HG02852 (cell line): Measurements from ENCODE around the gene HOMER2.
"Not testable (repeated sequence)": the region's sequence is repeated elsewhere in the genome, so short reads cannot be mapped to it uniquely, and the experiment has no call there.

Experiments used
- ATAC-seq: cut with Tn5 transposase; IDR thresholded peaks from one replicate; pipeline ENCODE4 v1.9.1; 2021; ENCODE audit warnings: mild to moderate bottlenecking, moderate library complexity; ENCODE audit not compliant: unreplicated experiment

The HOMER2 gene

GRCh38 chr15:82966671-82967071 is 14.2 kb upstream of the HOMER2 start:
- ATAC-seq = peak; percentile 90

- no peak for ATAC-seq
These were observed 12.4 kb upstream of the HOMER2 start for GRCh38 chr15:82964890-82965289.

- ATAC-seq = no peak
These were observed 11.2 kb upstream of the HOMER2 start for GRCh38 chr15:82963471-82964341.

DNA sequence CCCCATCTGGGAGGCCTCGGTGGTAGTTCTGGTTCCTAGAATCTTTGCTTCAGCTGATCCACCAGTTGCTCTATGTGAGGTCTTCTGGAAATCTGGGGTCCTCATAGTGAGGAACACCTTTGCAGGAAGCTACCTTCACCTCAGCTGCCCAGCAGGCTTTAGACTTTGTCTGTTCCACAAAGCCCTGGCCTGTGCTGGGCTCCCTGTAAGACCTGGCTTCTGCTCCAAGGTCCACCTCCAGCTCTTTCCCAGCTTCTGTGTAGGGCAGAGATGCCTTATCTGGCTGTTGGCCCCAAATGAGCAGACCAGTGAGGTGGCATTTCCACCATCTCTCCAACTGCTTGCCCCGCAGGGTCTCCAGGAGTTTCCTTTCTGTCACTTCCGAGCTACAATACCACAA is 8.2 kb upstream of the HOMER2 start:
- ATAC-seq = no peak

- no peak for ATAC-seq
These were observed 6.9 kb upstream of the HOMER2 start for GRCh38 chr15:82959423-82959822.

GRCh38 chr15:82958638-82959037 is 6.1 kb upstream of the HOMER2 start:
- ATAC-seq = no peak

- ATAC-seq = no peak
These were observed 905 bp downstream of the HOMER2 start for GRCh38 chr15:82951472-82952157.

DNA sequence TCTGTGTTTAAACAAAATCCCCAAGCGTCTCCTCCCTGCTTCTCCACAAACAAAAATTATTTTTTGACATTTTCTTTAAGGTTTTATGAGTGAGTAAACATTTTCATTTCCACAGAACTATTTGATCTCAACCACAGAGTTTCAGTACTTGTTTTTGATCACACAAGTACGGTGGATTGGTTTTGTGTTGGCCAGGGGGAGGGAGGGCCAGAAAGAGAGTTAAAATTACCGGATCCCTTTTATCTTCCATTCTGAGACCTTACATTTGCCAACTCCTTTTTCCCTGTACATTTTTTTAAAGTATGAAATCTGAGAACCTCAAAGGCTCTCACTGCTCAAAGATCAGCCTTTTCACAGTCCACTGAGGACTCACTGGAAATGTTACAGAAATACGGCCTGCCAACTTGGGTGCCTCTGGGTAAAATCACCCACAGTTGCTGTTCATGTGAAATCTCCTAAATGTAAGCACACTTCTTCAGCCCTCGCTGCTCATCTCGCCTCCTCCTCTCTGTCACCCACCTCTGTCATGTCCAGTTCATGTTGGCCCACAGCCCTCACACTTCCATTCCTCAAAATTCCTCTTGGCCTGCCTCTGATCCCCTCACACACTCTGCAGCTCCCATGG is 1.7 kb downstream of the HOMER2 start:
- no peak for ATAC-seq

- no peak for ATAC-seq
These were observed 2.2 kb downstream of the HOMER2 start for GRCh38 chr15:82950295-82950694.

DNA sequence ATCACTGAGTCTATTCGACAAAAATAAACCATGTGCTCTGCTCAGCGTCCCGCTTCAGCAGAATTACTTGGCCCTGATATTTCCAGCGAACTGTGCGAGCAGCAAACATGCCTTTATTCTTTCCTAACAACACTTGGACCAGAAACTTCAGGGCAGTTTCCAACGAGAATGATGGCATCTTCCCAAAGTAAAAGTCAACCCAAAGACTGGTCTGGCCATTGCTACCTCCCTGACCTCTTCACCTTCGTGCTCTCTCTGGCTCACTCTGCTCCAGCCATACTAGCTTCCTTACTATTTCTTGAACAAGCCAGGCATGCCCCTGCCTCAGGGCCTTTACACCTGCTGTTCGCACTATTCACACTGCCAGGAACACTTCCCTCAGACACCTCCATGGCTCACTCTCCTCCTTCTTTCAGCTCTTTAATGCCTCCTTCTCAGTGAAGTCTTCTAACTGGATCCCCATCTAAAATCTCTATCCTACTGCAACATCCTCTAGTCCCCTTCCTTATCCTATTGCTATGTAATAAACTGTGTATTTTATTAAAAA is 6.3 kb downstream of the HOMER2 start:
- no peak for ATAC-seq

- no peak for ATAC-seq
These were observed 7.2 kb downstream of the HOMER2 start for GRCh38 chr15:82945326-82945725.

GRCh38 chr15:82944821-82945220 is 7.7 kb downstream of the HOMER2 start:
- no peak for ATAC-seq

DNA sequence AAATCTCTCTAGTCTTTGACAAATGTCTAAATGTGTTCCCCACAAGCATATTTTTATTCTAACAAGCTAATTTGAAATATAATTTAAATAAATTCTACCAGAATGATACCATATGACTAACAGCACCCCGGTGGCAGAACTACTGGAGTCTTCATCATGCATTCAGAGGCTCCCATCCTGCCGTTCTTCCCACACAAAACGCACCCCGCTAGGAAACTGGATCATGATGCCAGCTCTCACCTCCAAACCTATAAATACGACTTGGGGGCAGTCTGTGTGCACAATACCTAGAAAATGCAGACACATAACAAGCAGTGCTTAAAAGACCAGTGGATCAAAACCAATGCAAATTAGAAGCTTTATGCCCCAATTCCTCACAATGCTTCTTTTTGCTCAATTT is 8.5 kb downstream of the HOMER2 start:
- ATAC-seq = no peak

- ATAC-seq = no peak
These were observed 9.3 kb downstream of the HOMER2 start for GRCh38 chr15:82943176-82943575.

DNA sequence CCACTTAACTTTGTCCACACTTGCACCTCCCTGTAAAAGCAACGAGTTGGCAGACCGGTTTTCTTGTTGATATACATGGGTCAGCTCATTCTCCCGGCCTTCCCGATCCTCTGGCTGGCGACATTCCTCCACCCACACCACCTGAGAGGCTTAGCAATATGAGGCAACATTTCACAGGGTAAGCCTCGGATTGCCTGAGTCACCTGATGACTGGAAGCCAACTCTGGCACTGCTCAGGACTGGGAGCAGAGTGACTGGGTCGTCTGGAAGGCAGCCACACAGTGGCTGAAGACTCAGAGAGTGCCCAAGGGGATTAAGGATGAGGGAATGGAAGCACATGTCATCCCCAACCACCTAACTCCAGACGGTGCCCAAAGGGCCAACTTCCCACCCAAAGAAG is 9.8 kb downstream of the HOMER2 start:
- no peak for ATAC-seq

GRCh38 chr15:82939678-82940077 is 12.8 kb downstream of the HOMER2 start:
- not testable (repeated sequence) for ATAC-seq

- no peak for ATAC-seq
These were observed 14.8 kb downstream of the HOMER2 start for GRCh38 chr15:82937712-82938058.

GRCh38 chr15:82936966-82937711 is 15.4 kb downstream of the HOMER2 start:
- no peak for ATAC-seq

- no peak for ATAC-seq
These were observed 17.1 kb downstream of the HOMER2 start for GRCh38 chr15:82935382-82935781.

DNA sequence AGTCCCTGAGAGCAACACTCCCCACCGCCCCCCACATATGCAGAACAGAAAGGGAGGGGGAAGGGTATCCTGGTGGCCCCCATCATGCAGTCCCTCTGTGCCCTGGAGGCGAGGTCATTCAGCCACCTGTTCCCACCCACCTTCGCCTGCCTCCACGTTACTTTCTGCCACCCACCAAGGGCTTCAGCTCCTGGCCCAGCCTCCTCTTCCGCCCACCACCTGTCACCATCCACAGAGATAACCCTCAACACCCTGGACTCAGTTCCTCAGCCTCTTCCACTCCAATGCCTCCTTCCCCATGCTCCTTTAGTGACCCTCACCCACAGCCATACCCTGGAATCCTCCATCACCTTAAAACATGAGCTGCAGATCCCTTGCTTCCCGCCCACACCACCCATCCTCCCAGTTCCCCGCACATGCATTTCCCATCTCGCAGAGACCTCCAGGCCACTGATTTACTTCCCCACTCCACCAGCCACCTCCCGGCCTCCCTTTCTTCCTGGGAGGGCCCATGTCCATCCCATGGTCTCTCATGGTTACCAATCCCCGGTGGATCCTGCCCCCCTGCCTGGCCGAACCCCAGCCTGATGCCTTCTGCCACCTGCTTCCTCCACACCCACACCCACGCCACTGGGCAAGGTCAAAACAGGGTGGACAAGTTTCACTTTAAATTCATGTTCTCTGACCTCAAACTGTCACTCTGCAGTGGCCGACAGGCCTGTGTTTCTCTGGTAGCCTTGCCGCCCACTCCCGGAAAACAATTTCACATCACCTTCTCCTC is 18.2 kb downstream of the HOMER2 start:
- no peak for ATAC-seq
